Neutrophil (primary cell): ENCODE measurements around the gene SHISA9.
"Not testable (repeated sequence)": the region's sequence is repeated elsewhere in the genome, so short reads cannot be mapped to it uniquely, and the experiment has no call there.

Experiments
- H3K27ac ChIP-seq: fragments of 200-600 bp; sonication (generic); 2 replicates; pipeline ENCODE4 v1.5.1; 2016; ENCODE audit warnings: mild to moderate bottlenecking, moderate library complexity
- H3K27me3 ChIP-seq: fragments of 200-600 bp; sonication (generic); 2 replicates; pipeline ENCODE4 v1.6.0; 2016; ENCODE audit warnings: mild to moderate bottlenecking
- H3K36me3 ChIP-seq: fragments of 200-600 bp; sonication (generic); 2 replicates; pipeline ENCODE4 v1.5.1; 2017
- H3K4me1 ChIP-seq, 2 experiments: fragments of 200-600 bp in 1 of 2; sonication (generic) in 1 of 2; 1 replicate in 1 of 2; 2 replicates in 1 of 2; pipeline versions ENCODE4 v1.5.1 to v1.6.1; 2013 to 2016; ENCODE audit warnings: low read depth in 1 of 2, low read length in 1 of 2, mild to moderate bottlenecking in 1 of 2, moderate library complexity in 1 of 2; ENCODE audit not compliant: control insufficient read depth in 1 of 2, insufficient read depth in 1 of 2
- H3K4me3 ChIP-seq, 2 experiments: fragments of 200-600 bp in 1 of 2; sonication (generic) in 1 of 2; 1 replicate in 1 of 2; 2 replicates in 1 of 2; pipeline ENCODE4 v1.5.1; 2013 to 2016; ENCODE audit warnings: low read depth in 1 of 2, low read length in 1 of 2, mild to moderate bottlenecking in 1 of 2, moderate library complexity in 1 of 2
- H3K9me3 ChIP-seq: fragments of 200-600 bp; sonication (generic); 2 replicates; pipeline ENCODE4 v1.5.1; 2016
- TF ChIP-seq, protein P1 (sequence below): fragments of 200-600 bp; sonication (generic); IDR thresholded peaks from 2 replicates; pipeline ENCODE4 v1.5.1; 2016; ENCODE audit warnings: antibody characterized with exemption

Gene SHISA9

DNA sequence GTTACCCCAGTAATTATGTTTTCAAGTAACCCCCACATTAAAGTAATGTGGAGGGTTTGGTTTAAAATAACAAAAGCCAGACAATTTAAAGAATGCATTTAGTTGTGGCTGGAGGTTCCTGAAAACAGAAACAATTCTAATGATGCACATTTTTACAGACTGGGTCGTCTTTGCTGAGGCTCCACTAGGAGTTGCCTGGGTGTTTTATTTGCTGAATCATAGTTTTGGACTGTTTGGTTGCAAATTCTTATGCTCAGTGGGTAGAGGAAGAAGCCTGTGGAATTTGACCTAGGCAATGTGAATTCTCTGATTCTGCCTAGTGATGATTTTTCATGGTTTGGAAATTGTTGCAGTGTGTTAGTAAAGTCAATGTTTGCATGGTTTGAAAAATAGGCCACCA lies 16.3 kb downstream of the SHISA9 start:
- H3K9me3 ChIP-seq = no peaks in the 10 kb centered on the region

GRCh38 chr16:12920739-12921138 lies 19.3 kb downstream of the SHISA9 start:
- no peak overlapping the region for H3K27ac ChIP-seq
- H3K36me3 ChIP-seq = no peaks in the 10 kb centered on the region
- no peaks in the 10 kb centered on the region for H3K4me1 ChIP-seq
- no peaks in the 10 kb centered on the region for H3K9me3 ChIP-seq
- H3K4me3 ChIP-seq = no peak overlapping the region
- no peaks in the 10 kb centered on the region for H3K27me3 ChIP-seq
- TF ChIP-seq, protein P1, sequence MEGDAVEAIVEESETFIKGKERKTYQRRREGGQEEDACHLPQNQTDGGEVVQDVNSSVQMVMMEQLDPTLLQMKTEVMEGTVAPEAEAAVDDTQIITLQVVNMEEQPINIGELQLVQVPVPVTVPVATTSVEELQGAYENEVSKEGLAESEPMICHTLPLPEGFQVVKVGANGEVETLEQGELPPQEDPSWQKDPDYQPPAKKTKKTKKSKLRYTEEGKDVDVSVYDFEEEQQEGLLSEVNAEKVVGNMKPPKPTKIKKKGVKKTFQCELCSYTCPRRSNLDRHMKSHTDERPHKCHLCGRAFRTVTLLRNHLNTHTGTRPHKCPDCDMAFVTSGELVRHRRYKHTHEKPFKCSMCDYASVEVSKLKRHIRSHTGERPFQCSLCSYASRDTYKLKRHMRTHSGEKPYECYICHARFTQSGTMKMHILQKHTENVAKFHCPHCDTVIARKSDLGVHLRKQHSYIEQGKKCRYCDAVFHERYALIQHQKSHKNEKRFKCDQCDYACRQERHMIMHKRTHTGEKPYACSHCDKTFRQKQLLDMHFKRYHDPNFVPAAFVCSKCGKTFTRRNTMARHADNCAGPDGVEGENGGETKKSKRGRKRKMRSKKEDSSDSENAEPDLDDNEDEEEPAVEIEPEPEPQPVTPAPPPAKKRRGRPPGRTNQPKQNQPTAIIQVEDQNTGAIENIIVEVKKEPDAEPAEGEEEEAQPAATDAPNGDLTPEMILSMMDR = no peak

More for the DNA sequence above, 16.3 kb downstream of the SHISA9 start:
- Histone ChIP-seq H3K27ac (no peak overlapping the region), H3K4me1 (no peaks in the 10 kb centered on the region), H3K36me3 (no peaks in the 10 kb centered on the region), H3K27me3 (no peaks in the 10 kb centered on the region), H3K4me3 (no peak overlapping the region)
- TF ChIP-seq, protein P1 = no peak

- H3K27ac ChIP-seq, H3K4me1 ChIP-seq, H3K27me3 ChIP-seq, H3K36me3 ChIP-seq, H3K9me3 ChIP-seq, H3K4me3 ChIP-seq: not testable (repeated sequence)
Measured at GRCh38 chr16:12923640-12924039, 22.2 kb downstream of the SHISA9 start.

- H3K4me3 ChIP-seq = no peak overlapping the region
- no peak overlapping the region for H3K27ac ChIP-seq
- no peaks in the 10 kb centered on the region for H3K36me3 ChIP-seq
- H3K4me1 ChIP-seq = no peaks in the 10 kb centered on the region
- TF ChIP-seq, protein P1 = no peak
- H3K9me3 ChIP-seq = no peaks in the 10 kb centered on the region
- no peaks in the 10 kb centered on the region for H3K27me3 ChIP-seq
Measured at GRCh38 chr16:12925026-12925800, 23.8 kb downstream of the SHISA9 start.

GRCh38 chr16:12927591-12927990 lies 26.2 kb downstream of the SHISA9 start:
- Histone ChIP-seq H3K27ac (no peak overlapping the region), H3K4me3 (no peak overlapping the region), H3K27me3 (no peaks in the 10 kb centered on the region), H3K9me3 (no peaks in the 10 kb centered on the region), H3K4me1 (no peaks in the 10 kb centered on the region), H3K36me3 (no peaks in the 10 kb centered on the region)
- TF ChIP-seq, protein P1 = no peak

GRCh38 chr16:12930881-12931280 lies 29.5 kb downstream of the SHISA9 start:
- H3K9me3 ChIP-seq = no peaks in the 10 kb centered on the region
- H3K4me1 ChIP-seq = no peaks in the 10 kb centered on the region
- no peak overlapping the region for H3K27ac ChIP-seq
- no peaks in the 10 kb centered on the region for H3K36me3 ChIP-seq
- no peaks in the 10 kb centered on the region for H3K27me3 ChIP-seq
- TF ChIP-seq, protein P1 = no peak
- no peak overlapping the region for H3K4me3 ChIP-seq
